Stomach smooth muscle (tissue), 2 donors: ENCODE results near the gene NAA50.
A peak's percentile ranks its signal among the peaks of the same experiment; 100 is the strongest.

ENCODE experiments used
- H3K27ac ChIP-seq: one replicate; pipeline ENCODE4 v1.7.0; 2013; ENCODE audit warnings: mild to moderate bottlenecking, low read length, inconsistent platforms
- H3K27me3 ChIP-seq, 2 donors: one replicate each; pipeline ENCODE4 v1.7.0; 2013; ENCODE audit warnings: low read length in 2 of 2; ENCODE audit not compliant: insufficient read depth in 2 of 2, control insufficient read depth in 1 of 2
- H3K36me3 ChIP-seq, 2 donors: one replicate each; pipeline ENCODE4 v1.7.0; 2013; ENCODE audit warnings: low read length in 2 of 2; ENCODE audit not compliant: control insufficient read depth in 2 of 2, insufficient read depth in 2 of 2
- H3K4me1 ChIP-seq: one replicate; pipeline ENCODE4 v1.7.0; 2013; ENCODE audit warnings: low read length; ENCODE audit not compliant: control insufficient read depth, insufficient read depth
- H3K4me3 ChIP-seq, 2 donors: one replicate each; pipeline ENCODE4 v1.7.0; 2013; ENCODE audit warnings: low read length in 2 of 2
- H3K9ac ChIP-seq, 2 donors: one replicate each; pipeline ENCODE4 v1.7.0; 2013; ENCODE audit warnings: low read length in 2 of 2, mild to moderate bottlenecking in 1 of 2
- H3K9me3 ChIP-seq, 2 donors: one replicate each; pipeline ENCODE4 v1.7.0; 2013; ENCODE audit warnings: low read length in 2 of 2; ENCODE audit not compliant: control insufficient read depth in 2 of 2
- donor health status: healthy.
- donor health status: Pancreatic carcinoma.

The NAA50 gene

GRCh38 chr3:113745756-113746547 is at the start of gene NAA50:
NAA50 (minus strand) TSS chr3:113746249; CDS start chr3:113745949, 300 bp downstream.
- H3K9ac ChIP-seq, result peak within 1 kb of the TSS; percentile 99
- H3K27me3 ChIP-seq, result no peaks in the 10 kb centered on the region
- peak within 1 kb of the TSS; percentile 100 for H3K27ac ChIP-seq
- H3K9me3 ChIP-seq, result no peaks in the 10 kb centered on the region
- no peaks in the 10 kb centered on the region for H3K36me3 ChIP-seq
- peaks cover 16% of the 10 kb centered on the region for H3K4me1 ChIP-seq
- peak within 1 kb of the TSS; percentile 96 to 97 for H3K4me3 ChIP-seq

DNA sequence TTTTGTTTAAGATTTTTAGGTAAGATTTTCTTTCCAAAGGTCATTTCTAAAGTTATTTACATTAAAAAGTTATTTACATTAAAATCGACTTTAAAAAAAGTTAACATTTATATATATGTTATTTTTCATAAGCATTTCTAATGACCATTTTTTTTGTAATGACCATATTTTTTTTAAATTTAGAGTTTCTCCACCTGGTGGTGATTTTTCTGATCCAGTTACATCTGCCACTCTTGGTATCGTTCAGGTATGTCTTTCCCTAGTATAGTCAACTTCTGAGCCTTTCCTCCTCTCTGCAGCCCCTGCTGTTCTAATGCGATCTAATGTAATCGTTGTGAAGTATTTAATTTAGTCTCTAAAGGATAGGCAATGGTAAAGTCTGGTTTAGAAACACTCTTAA is 49.6 kb upstream of the NAA50 start:
- no peaks in the 10 kb centered on the region for H3K27me3 ChIP-seq
- H3K9me3 ChIP-seq, result no peaks in the 10 kb centered on the region
- H3K9ac ChIP-seq, result no peak overlapping the region
- no peak overlapping the region for H3K27ac ChIP-seq
- peaks cover 19 to 20% of the 10 kb centered on the region in 2 donors for H3K36me3 ChIP-seq
- H3K4me3 ChIP-seq, result no peak overlapping the region
- no peaks in the 10 kb centered on the region for H3K4me1 ChIP-seq

- Histone ChIP-seq H3K9me3 (no peaks in the 10 kb centered on the region), H3K9ac (no peak overlapping the region)
Measured at GRCh38 chr3:113794526-113794925, 48.5 kb upstream of the NAA50 start.

GRCh38 chr3:113791381-113791780 is 45.3 kb upstream of the NAA50 start:
- Histone ChIP-seq H3K4me1 (no peaks in the 10 kb centered on the region), H3K4me3 (no peak overlapping the region), H3K9ac (no peak overlapping the region), H3K9me3 (no peaks in the 10 kb centered on the region), H3K36me3 (peaks cover 16 to 17% of the 10 kb centered on the region in 2 donors), H3K27me3 (no peaks in the 10 kb centered on the region), H3K27ac (no peak overlapping the region)

More at GRCh38 chr3:113794526-113794925, 48.5 kb upstream of the NAA50 start:
- H3K36me3 ChIP-seq, result peaks cover 19 to 20% of the 10 kb centered on the region in 2 donors
- no peaks in the 10 kb centered on the region for H3K27me3 ChIP-seq
- H3K27ac ChIP-seq, result no peak overlapping the region
- no peak overlapping the region for H3K4me3 ChIP-seq
- H3K4me1 ChIP-seq, result no peaks in the 10 kb centered on the region

DNA sequence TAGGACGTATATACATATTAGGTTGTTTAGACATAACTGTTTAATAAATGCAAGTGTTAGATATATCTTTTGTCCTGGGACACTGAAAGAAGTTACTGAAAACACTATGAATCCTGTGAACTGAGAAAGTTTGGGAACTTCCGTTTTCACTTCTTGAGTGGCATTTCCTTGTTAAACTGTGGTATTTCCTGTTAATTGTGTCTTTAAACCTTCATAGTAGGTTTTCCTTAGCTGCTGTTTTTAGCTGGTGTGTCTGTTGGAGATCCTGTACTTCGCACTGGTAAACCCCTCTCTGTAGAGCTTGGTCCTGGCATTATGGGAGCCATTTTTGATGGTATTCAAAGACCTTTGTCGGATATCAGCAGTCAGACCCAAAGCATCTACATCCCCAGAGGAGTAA is 37.9 kb upstream of the NAA50 start:
- Histone ChIP-seq H3K27ac (no peak overlapping the region), H3K27me3 (no peaks in the 10 kb centered on the region), H3K9ac (no peak overlapping the region), H3K4me1 (no peaks in the 10 kb centered on the region), H3K4me3 (no peak overlapping the region), H3K9me3 (no peaks in the 10 kb centered on the region), H3K36me3 (peaks cover 2 to 12% of the 10 kb centered on the region in 2 donors)

- Histone ChIP-seq H3K27ac (no peak overlapping the region), H3K4me1 (no peaks in the 10 kb centered on the region), H3K27me3 (no peaks in the 10 kb centered on the region), H3K9me3 (no peaks in the 10 kb centered on the region), H3K4me3 (no peak overlapping the region), H3K36me3 (peaks cover 0 to 12% of the 10 kb centered on the region in 2 donors), H3K9ac (no peak overlapping the region)
Measured at GRCh38 chr3:113783463-113783862, 37.4 kb upstream of the NAA50 start.

- Histone ChIP-seq H3K4me3 (no peak overlapping the region), H3K27me3 (no peaks in the 10 kb centered on the region), H3K9ac (no peak overlapping the region), H3K36me3 (no peaks in the 10 kb centered on the region), H3K4me1 (no peaks in the 10 kb centered on the region), H3K9me3 (no peaks in the 10 kb centered on the region), H3K27ac (no peak overlapping the region)
Measured at GRCh38 chr3:113776564-113776963, 30.5 kb upstream of the NAA50 start.

DNA sequence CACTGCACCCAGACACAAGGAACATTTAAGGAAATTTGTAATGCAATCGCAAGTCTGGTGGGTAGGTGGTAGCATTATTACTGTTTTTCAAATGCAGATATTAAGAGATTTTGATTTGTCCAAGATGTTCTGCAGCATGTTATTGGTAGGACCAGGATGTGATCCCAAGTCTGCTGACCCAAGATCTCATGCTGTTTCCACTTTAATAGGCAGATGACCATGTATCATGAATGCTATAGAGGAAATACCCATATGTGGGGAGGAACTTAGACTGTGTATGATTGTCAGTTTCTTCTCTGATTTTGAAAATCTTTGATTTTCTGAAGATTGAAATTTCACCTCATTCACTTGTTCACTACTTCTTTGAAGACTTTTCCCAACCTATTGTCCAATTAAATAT is 29.5 kb upstream of the NAA50 start:
- Histone ChIP-seq H3K36me3 (no peaks in the 10 kb centered on the region), H3K9ac (no peak overlapping the region), H3K4me3 (no peak overlapping the region)

DNA sequence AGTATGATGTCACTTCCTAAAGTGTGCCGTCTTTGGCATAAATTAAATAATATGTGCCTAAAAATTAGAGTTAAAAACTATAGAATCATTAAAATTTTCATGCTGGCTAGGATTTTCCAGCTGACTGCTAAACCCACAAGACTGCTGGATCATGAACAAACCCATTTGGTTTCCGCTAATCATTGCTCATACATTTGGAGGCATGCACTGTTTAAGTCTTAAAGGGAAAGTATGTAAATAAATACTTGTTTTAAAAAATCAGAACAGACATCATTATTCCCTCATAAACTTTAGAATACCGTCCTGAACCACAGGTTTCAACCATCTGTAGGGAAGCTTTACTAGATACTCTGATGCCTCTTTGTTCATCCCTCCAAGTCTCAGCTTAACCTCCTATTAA is 27.3 kb upstream of the NAA50 start:
- no peak overlapping the region for H3K4me3 ChIP-seq
- no peak overlapping the region for H3K27ac ChIP-seq
- no peaks in the 10 kb centered on the region for H3K9me3 ChIP-seq
- no peaks in the 10 kb centered on the region for H3K36me3 ChIP-seq
- no peaks in the 10 kb centered on the region for H3K4me1 ChIP-seq
- H3K9ac ChIP-seq, result no peak overlapping the region
- H3K27me3 ChIP-seq, result no peaks in the 10 kb centered on the region

More for the DNA sequence above, 29.5 kb upstream of the NAA50 start:
- H3K27ac ChIP-seq, result no peak overlapping the region
- H3K4me1 ChIP-seq, result no peaks in the 10 kb centered on the region
- H3K9me3 ChIP-seq, result no peaks in the 10 kb centered on the region
- no peaks in the 10 kb centered on the region for H3K27me3 ChIP-seq

DNA sequence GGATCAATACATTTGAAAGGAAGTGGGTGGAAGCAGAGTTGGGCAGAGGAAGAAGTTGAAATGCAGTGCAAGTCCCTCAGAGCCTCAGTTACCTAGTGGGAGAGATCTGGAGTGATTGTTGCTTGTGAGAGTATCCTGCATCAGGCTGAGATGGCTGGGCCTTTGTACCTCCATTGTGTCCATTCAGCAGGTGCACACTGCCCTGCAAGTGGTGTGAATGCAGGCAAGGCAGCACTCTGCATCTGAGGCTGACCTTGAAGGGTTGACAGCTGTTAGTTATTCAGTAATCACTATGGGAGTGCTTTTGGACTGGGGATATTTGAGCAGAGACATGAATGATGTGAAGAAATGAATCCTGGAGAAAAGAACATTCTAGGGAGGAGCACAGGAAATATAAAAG is 25.9 kb upstream of the NAA50 start:
- Histone ChIP-seq H3K27ac (no peak overlapping the region), H3K9me3 (no peaks in the 10 kb centered on the region), H3K9ac (no peak overlapping the region), H3K36me3 (no peaks in the 10 kb centered on the region), H3K4me3 (no peak overlapping the region), H3K27me3 (no peaks in the 10 kb centered on the region), H3K4me1 (no peaks in the 10 kb centered on the region)

GRCh38 chr3:113769551-113769950 is 23.5 kb upstream of the NAA50 start:
- no peaks in the 10 kb centered on the region for H3K9me3 ChIP-seq
- H3K27ac ChIP-seq, result no peak overlapping the region
- H3K36me3 ChIP-seq, result no peaks in the 10 kb centered on the region
- H3K9ac ChIP-seq, result no peak overlapping the region
- no peaks in the 10 kb centered on the region for H3K4me1 ChIP-seq
- no peaks in the 10 kb centered on the region for H3K27me3 ChIP-seq
- no peak overlapping the region for H3K4me3 ChIP-seq
